ENCODE data around the gene CLCF1. TPM values are rescaled to one million over a fixed set of nuclear protein-coding genes. Genes with fewer than 3 reads are reported as not detected.
A peak's percentile ranks its signal among the peaks of the same experiment; 100 is the strongest.

Gene CLCF1
- total RNA-seq, 1 experiment from 2014 or later, result 16.1 TPM

- no peak for DNase-seq (ENCODE audit: low read depth)
Measured at GRCh38 chr11:67395555-67396258, 22.3 kb upstream of the CLCF1 start.

DNA sequence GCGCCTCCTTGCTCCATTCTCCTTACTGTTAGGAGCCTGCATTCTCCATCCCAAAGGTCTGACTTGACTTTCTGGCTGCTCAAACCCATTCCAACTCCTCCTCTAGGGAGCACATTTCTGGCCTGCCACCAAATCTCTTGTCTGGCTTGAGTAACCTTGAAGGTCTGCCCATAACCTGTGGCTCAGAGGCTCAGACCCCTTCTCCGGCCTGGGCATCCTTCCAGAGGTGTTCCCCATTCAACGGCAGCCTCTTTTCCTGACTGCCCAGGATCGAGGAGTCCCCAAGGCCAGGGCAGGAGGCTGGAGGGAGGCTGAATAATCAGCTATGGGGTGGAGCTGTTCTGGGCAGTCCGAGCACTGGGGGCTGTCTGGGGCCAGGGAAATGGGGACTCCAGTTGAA is 20.6 kb upstream of the CLCF1 start:
- no peak for DNase-seq (ENCODE audit: low read depth)

DNA sequence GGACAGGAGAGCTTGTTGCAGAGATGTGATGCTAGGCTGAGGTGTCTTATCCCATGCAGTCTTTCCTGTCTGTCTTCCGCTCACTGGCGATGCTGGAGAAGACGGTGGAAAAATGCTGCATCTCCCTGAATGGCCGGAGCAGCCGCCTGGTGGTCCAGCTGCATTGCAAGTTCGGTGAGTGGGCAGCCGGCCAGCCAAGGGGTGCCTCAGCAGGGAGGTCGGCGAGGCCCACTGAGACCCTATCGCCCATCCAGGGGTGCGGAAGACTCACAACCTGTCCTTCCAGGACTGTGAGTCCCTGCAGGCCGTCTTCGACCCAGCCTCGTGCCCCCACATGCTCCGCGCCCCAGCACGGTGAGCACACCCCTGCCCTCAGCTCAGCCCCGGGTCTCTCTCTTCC is 20.0 kb upstream of the CLCF1 start:
- no peak for DNase-seq (ENCODE audit: low read depth)

DNA sequence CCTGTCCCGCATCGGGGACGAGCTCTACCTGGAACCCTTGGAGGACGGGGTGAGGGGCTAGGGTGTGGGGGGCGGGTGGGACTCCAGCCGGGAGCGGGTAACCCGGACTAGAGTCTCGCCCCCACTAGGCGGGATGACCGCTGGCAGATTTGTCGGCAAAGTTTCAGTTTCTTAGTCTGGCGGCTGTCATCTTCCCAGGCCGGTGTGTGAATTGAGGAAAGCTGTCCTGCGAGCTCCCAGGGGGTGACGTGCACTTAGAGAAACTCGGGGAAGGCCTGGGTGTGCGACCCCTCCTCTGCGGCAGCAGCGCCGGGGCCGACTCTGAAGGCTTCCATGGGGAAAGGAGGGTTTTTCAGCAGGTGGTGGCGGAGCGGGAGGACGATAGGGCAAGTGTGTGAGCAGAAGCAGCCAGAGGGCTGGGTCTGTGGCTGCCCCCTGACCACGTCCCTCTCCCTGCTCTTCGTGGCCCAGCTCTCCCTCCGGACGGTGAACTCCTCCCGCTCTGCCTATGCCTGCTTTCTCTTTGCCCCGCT is 18.9 kb upstream of the CLCF1 start:
- DNase-seq (ENCODE audit: low read depth), result no peak

DNA sequence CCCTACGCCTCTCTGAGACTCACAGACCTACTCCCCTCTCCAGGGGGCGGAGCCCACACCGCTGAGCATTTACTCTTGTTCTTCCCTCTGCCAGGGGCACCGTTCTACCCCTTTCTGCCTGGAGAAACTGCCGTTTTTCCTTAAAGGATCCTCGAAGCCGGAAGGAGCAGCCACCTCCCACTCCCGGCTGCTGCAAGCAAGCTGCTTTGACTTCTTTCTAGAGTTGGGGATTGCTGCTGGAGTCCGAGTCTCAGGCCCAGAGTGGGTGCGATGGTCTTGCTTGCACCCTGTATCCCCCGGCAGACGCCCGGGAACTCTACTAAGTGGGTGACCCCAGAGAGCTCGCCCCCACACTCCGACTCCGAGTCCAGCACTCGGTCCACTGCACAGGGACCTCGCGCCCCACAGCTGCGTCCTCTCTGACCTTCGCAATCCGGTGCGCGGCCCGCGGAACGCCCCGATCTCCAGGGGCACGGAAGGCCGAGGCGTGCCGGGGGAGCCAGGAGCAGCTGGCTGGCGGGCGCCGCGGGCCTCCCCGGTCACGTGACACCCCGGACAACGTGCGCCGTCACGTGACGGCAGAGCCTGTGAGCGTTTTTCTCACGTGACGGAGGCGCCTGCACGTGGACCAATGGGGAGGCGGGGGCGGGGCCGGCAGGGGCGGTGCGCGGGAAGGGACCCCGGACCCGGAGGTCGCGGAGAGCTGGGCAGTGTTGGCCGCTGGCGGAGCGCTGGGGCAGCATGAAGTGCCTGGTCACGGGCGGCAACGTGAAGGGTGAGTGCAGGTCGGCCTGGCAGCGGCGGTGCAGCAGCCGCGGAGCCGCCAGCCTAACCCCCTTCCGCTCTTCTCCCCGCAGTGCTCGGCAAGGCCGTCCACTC is 18.1 kb upstream of the CLCF1 start, which contains the start of gene RAD9A:
TSS of gene RAD9A (plus strand) at position 683 of the 879 bp plus-strand sequence. CDS start at position 742, 59 bp downstream.
- DNase-seq (ENCODE audit: low read depth), result peak; percentile 93

- no peak for DNase-seq (ENCODE audit: low read depth)
Measured at GRCh38 chr11:67390947-67391303, 17.5 kb upstream of the CLCF1 start.

- no peak for DNase-seq (ENCODE audit: low read depth)
Measured at GRCh38 chr11:67389477-67389876, 16.1 kb upstream of the CLCF1 start.

- DNase-seq (ENCODE audit: low read depth), result no peak
Measured at GRCh38 chr11:67387518-67387917, 14.1 kb upstream of the CLCF1 start.

- no peak for DNase-seq (ENCODE audit: low read depth)
Measured at GRCh38 chr11:67387069-67387468, 13.7 kb upstream of the CLCF1 start.

- peak; percentile 67 for DNase-seq (ENCODE audit: low read depth)
Measured at GRCh38 chr11:67384851-67385366, 11.5 kb upstream of the CLCF1 start.

DNA sequence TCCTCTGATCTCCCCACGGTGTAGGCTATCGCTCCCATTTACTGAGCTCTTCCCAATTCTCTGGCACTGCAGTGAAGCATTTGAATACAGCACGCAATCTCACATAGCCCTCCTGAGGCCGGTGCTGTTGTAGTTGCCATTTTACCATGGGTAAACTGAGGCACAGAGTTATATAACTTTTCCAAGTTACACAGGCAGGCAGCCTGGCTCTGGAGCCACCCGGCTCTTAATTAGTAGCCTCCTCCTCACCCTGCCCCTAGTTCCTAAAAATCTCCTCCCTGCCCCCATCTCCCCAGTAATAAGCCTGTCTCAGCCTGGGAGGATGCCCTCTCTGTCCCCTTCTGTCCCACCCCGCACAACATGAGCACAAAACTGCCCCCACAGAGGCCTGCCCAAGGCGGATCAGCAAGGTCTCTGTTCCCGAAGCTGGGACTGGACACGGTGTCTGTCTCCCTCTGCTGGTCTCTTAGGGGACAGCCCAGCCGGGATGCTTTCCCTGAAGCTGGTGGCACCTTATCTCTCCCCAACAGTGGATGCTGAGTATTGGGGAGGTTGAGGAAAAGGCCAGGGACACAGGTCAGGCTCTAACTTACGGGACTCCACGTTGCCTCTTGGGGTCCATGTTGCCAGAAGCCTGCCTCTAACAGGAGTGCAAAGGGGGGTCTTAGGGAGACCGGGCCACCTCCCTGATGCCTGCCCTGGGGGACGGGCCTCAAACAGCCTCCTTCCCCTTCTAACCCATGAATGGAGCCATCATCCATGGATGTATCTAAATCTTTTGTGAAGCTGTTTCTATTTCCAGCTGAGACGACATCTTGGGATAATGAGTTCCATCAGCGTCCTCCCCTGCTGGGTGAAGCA is 9.1 kb upstream of the CLCF1 start:
- peak; percentile 72 for DNase-seq (ENCODE audit: low read depth)

DNA sequence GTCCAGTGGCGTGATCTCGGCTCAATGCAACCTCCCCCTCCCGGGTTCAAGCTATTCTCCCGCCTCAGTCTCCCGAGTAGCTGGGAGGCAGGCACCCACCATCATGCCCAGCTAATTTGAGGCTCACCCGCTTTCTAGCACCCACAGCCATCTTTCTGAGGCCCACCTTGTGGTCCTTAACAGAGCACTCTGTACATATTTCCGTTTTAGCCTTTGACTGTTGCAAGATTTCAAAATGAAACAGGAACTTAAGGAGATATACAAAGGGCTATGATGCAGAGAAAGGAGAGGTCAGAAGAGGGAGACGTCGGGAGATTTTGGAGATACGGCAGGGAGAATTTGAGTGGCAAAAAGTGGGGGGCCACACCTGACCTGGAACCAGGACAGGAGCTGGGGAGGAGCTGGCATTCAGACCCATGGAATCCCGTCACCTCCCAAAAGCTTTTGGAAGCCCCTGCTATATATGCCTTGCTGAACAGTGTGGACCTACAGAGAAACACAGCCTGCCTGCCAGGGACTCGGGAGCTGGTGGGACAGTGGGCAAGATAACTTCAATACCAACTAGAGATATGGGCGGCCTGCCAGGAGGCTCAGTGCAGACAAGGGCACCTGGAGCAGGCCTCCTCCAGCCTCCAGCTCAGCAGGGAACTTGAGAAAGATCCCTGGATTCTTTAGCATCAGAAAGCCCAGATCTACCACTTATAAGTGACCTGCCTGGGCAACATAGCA is 8.0 kb upstream of the CLCF1 start:
- no peak for DNase-seq (ENCODE audit: low read depth)

GRCh38 chr11:67379061-67380058 is 6.0 kb upstream of the CLCF1 start:
- DNase-seq (ENCODE audit: low read depth), result no peak

GRCh38 chr11:67378544-67378943 is 5.1 kb upstream of the CLCF1 start:
- DNase-seq (ENCODE audit: low read depth), result no peak

GRCh38 chr11:67376873-67377808 is 3.7 kb upstream of the CLCF1 start:
- DNase-seq (ENCODE audit: low read depth), result no peak

DNA sequence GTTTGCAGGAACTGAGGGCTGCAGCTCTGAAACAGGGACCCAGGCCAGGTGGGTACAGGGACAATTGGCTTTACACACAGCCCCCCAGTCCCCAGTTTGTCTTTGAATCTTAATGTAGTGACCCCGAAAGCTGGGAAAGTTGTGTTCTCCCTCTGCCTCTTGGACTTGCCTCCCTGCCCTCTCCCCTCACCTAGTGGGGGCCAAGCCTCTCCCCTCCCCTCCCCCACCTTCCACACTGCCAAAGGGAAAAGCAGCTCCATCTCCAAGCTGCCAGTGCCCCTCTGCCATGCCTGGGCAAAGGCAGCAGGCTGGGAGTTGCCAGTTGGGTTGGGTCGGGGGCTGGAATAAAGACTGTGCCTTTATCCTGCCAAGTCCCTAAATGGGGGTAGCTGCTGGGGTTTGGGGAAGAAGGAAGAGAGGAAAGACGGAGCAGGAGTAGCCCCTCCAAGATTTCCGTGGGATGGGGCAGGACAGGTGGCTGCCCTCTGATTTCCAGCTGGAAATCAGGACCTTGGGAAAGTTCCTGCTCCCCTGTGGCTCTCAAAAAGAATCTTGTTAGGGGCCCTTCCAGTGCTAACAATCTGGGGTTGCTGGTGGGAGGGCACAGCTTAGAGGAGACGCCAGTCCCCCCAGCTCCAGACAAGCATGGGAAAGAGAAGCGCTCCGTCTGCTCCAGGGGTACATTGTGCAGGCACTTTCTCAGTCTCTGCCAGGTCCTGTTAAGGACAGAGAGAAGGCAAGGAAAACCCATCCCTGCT is 2.8 kb upstream of the CLCF1 start:
- DNase-seq (ENCODE audit: low read depth), result no peak

DNA sequence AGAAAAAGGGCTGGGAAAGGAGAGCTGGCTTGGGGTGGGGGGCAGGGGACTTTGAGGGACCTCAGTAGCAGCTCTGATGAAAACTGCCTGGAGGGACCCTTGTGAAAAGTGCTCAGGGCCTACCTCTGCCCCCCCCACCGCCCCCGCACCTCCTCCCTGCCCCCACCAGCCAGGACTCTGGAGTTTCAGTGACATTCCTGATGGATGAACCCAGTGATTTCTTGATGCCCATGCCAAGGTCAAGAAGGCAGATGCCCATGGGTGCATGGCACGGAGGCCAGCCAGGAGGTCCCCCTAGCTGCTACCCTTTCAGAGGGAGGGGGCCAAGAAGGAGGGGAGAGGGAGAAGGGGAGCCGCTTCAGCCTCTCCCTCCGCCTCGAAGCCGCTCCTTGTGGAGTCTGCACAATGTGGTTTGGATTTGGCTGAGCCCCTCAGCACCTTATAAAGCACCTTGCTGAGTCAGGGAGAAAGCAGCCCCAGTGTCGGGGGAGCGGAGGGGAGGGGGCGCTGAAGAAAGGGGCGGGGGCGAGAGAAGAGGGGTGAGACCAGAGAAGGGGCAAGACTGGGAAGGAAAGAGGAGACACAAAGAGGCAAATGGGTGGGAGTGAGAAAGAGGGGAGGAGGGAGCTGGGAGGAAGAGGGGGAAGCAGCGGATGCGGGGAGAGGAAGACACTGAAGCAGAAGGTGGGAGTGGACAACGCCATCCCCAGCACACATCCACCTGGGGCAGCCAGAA is 2.1 kb upstream of the CLCF1 start:
- DNase-seq (ENCODE audit: low read depth), result no peak
